Pericardium fibroblast (primary cell): ENCODE results near the gene NUP153. TPM values are rescaled to one million over a fixed set of nuclear protein-coding genes. Genes with fewer than 3 reads are reported as not detected.

Experiments
- total RNA-seq: library from RNA; depleted of rRNA; stranded (reverse); fragments of >200 nt; gene quantifications from 2 replicates; pipeline ENCODE4 v1.2.3, GENCODE V29; 2015

Gene NUP153
- 15.6 and 18.1 TPM in 2 replicates for total RNA-seq

GRCh38 chr6:17706580-17707370 is at the start of gene NUP153:
Gene NUP153, minus strand, starts transcription at chr6:17706925. Its CDS starts 538 bp downstream, at chr6:17706387.

GRCh38 chr6:17599877-17600526 is 106.7 kb downstream of the NUP153 start, which contains the start of gene FAM8A1:
Gene FAM8A1, plus strand, starts transcription at chr6:17600302. Its CDS starts 108 bp downstream, at chr6:17600410.

Other genes starting within 250 kb of the NUP153 start
- gene FAM8A1, start 106.6 kb downstream of the NUP153 start, total RNA-seq: 20.9 and 23.5 TPM in 2 replicates